Stimulated activated CD8-positive, alpha-beta memory T cell treated with anti-CD3 and anti-CD28 coated beads, Interleukin-15, amount 100 ng/mL, for 4 hours (primary cell): Measurements from ENCODE around the gene ENDOG.
"Not testable (repeated sequence)": the region's sequence is repeated elsewhere in the genome, so short reads cannot be mapped to it uniquely, and the experiment has no call there.

Source experiments
- DNase-seq, 2 donors: peaks; one replicate each; pipeline ENCODE4 v3.0.0-alpha.2; 2020; ENCODE audit warnings: low read depth in 2 of 2

ENDOG gene

GRCh38 chr9:128828719-128829452 is 10.6 kb downstream of the ENDOG start:
- DNase-seq: no peak

- peak; percentile 83 to 86 for DNase-seq
These were observed 11.4 kb downstream of the ENDOG start, which contains the start of gene SPOUT1 for GRCh38 chr9:128829477-128830251. Gene SPOUT1 (minus strand): TSS chr9:128829794. CDS start chr9:128829780, 14 bp downstream.

GRCh38 chr9:128833696-128834095 is 15.4 kb downstream of the ENDOG start:
- DNase-seq: no peak

- DNase-seq: no peak
These were observed 17.2 kb downstream of the ENDOG start for GRCh38 chr9:128835246-128836210.

- no peak for DNase-seq
These were observed 18.3 kb downstream of the ENDOG start for GRCh38 chr9:128836509-128837145.

GRCh38 chr9:128838338-128838737 is 20.0 kb downstream of the ENDOG start:
- no peak for DNase-seq

GRCh38 chr9:128840524-128840923 is 22.2 kb downstream of the ENDOG start:
- no peak for DNase-seq

GRCh38 chr9:128841694-128842492 is 23.6 kb downstream of the ENDOG start:
- DNase-seq: no peak

- DNase-seq: not testable (repeated sequence)
These were observed 24.9 kb downstream of the ENDOG start for GRCh38 chr9:128843171-128843570.

- DNase-seq: no peak
These were observed 27.1 kb downstream of the ENDOG start for GRCh38 chr9:128845186-128845931.

- no peak for DNase-seq
These were observed 28.4 kb downstream of the ENDOG start for GRCh38 chr9:128846680-128847030.

- no peak for DNase-seq
These were observed 29.5 kb downstream of the ENDOG start for GRCh38 chr9:128847803-128848202.

GRCh38 chr9:128851024-128851423 is 32.7 kb downstream of the ENDOG start:
- DNase-seq: not testable (repeated sequence)

- not testable (repeated sequence) for DNase-seq
These were observed 33.7 kb downstream of the ENDOG start for GRCh38 chr9:128851779-128852600.

- DNase-seq: not testable (repeated sequence)
These were observed 34.3 kb downstream of the ENDOG start for GRCh38 chr9:128852646-128853045.

GRCh38 chr9:128854454-128854853 is 36.2 kb downstream of the ENDOG start:
- DNase-seq: not testable (repeated sequence)

GRCh38 chr9:128858476-128858875 is 40.2 kb downstream of the ENDOG start:
- DNase-seq: not testable (repeated sequence)

- no peak for DNase-seq
These were observed 42.6 kb downstream of the ENDOG start for GRCh38 chr9:128860937-128861336.

GRCh38 chr9:128861501-128861900 is 43.2 kb downstream of the ENDOG start:
- no peak for DNase-seq
